Natural killer cell (primary cell): ENCODE results near the gene DIPK1B. TPM values are rescaled to one million over a fixed set of nuclear protein-coding genes. Genes with fewer than 3 reads are reported as not detected.

ENCODE experiments used
- ATAC-seq, 3 donors: fragments of 150-1000 bp in 2 of 3; fragments of 200-7000 bp in 1 of 3; cut with Tn5 transposase; 1 replicate in 1 of 3; 2 replicates in 2 of 3; pipeline ENCODE4 v1.10.0; 2021; ENCODE audit warnings: mild to moderate bottlenecking in 2 of 3, moderate library complexity in 2 of 3
- DNase-seq, 2 donors: peaks; one replicate each; pipeline versions ENCODE4 v3.0.0 to v3.0.0-alpha.2; 2013 to 2021; ENCODE audit warnings: mixed read lengths in 1 of 2
- H3K27ac ChIP-seq: one replicate; pipeline ENCODE4 v1.5.1; 2013; ENCODE audit warnings: mild to moderate bottlenecking, low read length
- H3K27me3 ChIP-seq: one replicate; pipeline ENCODE4 v1.6.1; 2013; ENCODE audit warnings: low read length; ENCODE audit not compliant: control insufficient read depth, insufficient read depth
- H3K36me3 ChIP-seq: one replicate; pipeline ENCODE4 v1.6.1; 2013; ENCODE audit warnings: low read length; ENCODE audit not compliant: control insufficient read depth, insufficient read depth
- H3K4me1 ChIP-seq: one replicate; pipeline ENCODE4 v1.6.1; 2013; ENCODE audit warnings: low read length; ENCODE audit not compliant: control insufficient read depth, insufficient read depth
- H3K4me3 ChIP-seq: one replicate; pipeline ENCODE4 v1.5.1; 2013; ENCODE audit warnings: low read length
- H3K9me3 ChIP-seq: one replicate; pipeline ENCODE4 v1.6.1; 2013; ENCODE audit warnings: low read length; ENCODE audit not compliant: control insufficient read depth, insufficient read depth
- H3K27ac Mint-ChIP-seq, 2 donors: one replicate each; pipeline ENCODE4 v1.8.0; 2022; ENCODE audit warnings: mild to moderate bottlenecking in 2 of 2, mixed read lengths in 2 of 2, moderate library complexity in 1 of 2
- H3K27me3 Mint-ChIP-seq, 2 donors: one replicate each; pipeline ENCODE4 v1.8.0; 2022; ENCODE audit warnings: low read depth in 2 of 2, mixed read lengths in 2 of 2
- H3K36me3 Mint-ChIP-seq: one replicate; pipeline ENCODE4 v1.8.0; 2022; ENCODE audit warnings: mixed read lengths
- H3K4me1 Mint-ChIP-seq, 2 donors: one replicate each; pipeline ENCODE4 v1.8.0; 2022; ENCODE audit warnings: mixed read lengths in 2 of 2
- H3K4me3 Mint-ChIP-seq: one replicate; pipeline ENCODE4 v1.8.0; 2022; ENCODE audit warnings: mild to moderate bottlenecking, moderate library complexity, mixed read lengths
- H3K9me3 Mint-ChIP-seq, 2 donors: one replicate each; pipeline ENCODE4 v1.8.0; 2022; ENCODE audit warnings: mixed read lengths in 2 of 2
- CTCF ChIP-seq: fragments of 200-600 bp; IDR thresholded peaks from one replicate; pipeline ENCODE4 v1.8.0; 2022; ENCODE audit warnings: antibody characterized with exemption
- WGBS: methylation state at CpG from one replicate; pipeline ENCODE4 v1.1.7; 2013; ENCODE audit warnings: missing lambda C conversion rate; ENCODE audit not compliant: insufficient coverage; 5-methylcytosine and 5-hydroxymethylcytosine counted together
- intact Hi-C: fragments of 100-400 bp; cut with micrococcal nuclease; formaldehyde crosslinking; loops from one replicate; pipeline ENCODE4 v1.14.2; 2022
- total RNA-seq, 4 donors: library from RNA; stranded (reverse); fragments of 120-200 nt in 1 of 4; gene quantifications; one replicate each; pipeline versions ENCODE4 v1.2.3 to v1.2.4, GENCODE V29; 2013 to 2022

The DIPK1B gene
- total RNA-seq, 3 donors from 2014 or later (not counting 1 experiment from before 2014, with no cell fraction given) = 0.31 to 0.39 TPM; not detected in 1

DNA sequence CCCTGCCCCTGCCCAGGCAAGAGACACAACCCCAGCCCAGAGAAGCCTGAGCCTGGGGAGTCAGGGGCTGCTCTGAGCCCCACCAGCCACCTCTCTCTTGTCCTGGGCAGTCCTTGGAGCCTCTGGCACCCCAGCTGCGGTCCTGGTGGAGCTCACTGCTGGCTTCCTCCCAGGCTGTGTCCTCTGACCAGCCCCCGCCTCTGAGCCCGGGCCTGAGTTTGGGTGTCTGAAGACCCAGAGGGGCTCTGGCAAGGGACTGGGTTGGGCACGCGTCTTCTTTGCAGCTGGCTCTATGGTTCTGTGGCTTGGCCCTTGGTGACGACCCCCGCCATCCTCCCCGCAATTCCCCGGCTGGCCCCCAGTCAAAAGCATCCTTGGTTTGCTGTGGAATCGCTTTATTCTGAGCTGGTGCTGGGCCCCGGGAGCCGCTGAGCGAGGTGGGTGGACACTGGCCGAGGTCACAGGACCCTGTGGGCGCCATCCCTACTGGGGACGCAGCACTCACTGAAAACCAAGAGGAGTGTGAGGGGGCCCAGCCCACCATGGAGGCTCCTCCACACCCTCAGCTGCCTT, 31.4 kb downstream of the DIPK1B start:
- peaks cover 0 to 10% of the 10 kb centered on the region in 2 donors for H3K27me3 Mint-ChIP-seq
- Histone ChIP-seq H3K27ac (no peak overlapping the region), H3K4me3 (no peak overlapping the region), H3K9me3 (no peaks in the 10 kb centered on the region), H3K27me3 (peaks cover 11% of the 10 kb centered on the region), H3K36me3 (no peaks in the 10 kb centered on the region), H3K4me1 (peaks cover 27% of the 10 kb centered on the region)
- no peaks in the 10 kb centered on the region for H3K9me3 Mint-ChIP-seq
- DNase-seq = no peak
- no peak overlapping the region for H3K27ac Mint-ChIP-seq
- no peaks in the 10 kb centered on the region for H3K4me1 Mint-ChIP-seq
- ATAC-seq = no peak
- H3K4me3 Mint-ChIP-seq = no peak overlapping the region
- TF ChIP-seq CTCF = no peak
- intact Hi-C loops = no loop called here
- H3K36me3 Mint-ChIP-seq = no peaks in the 10 kb centered on the region
- 87% methylated on average over 16 of the region's 16 CpGs for WGBS

DNA sequence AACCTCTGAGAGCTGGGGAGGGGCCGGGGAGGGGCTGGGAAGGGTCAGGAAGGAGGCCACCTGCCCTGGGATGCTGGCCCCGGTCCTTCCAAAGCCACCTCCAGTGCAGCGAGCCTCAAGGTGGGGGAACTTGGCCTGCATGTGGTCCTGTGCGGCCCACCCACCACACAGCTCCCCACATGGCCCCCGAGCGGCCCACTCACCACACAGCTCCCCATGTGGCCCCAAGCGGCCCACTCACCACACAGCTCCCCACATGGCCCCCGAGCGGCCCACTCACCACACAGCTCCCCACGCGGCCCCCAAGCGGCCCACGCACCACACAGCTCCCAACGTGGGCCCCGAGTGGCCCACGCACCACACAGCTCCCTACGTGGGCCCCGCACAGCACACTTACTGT, 32.4 kb downstream of the DIPK1B start:
- WGBS = 66% methylated on average over 18 of the region's 18 CpGs
- Histone ChIP-seq H3K27me3 (peaks cover 11% of the 10 kb centered on the region), H3K36me3 (no peaks in the 10 kb centered on the region), H3K9me3 (no peaks in the 10 kb centered on the region), H3K4me1 (peaks cover 37% of the 10 kb centered on the region), H3K27ac (no peak overlapping the region), H3K4me3 (no peak overlapping the region)
- H3K4me1 Mint-ChIP-seq = no peaks in the 10 kb centered on the region
- ATAC-seq (no peak), DNase-seq (no peak)
- no peak overlapping the region for H3K27ac Mint-ChIP-seq
- no peak for TF ChIP-seq CTCF
- H3K9me3 Mint-ChIP-seq = no peaks in the 10 kb centered on the region
- intact Hi-C loops = no loop called here
- H3K4me3 Mint-ChIP-seq = no peak overlapping the region
- no peaks in the 10 kb centered on the region for H3K36me3 Mint-ChIP-seq
- H3K27me3 Mint-ChIP-seq = peaks cover 0 to 10% of the 10 kb centered on the region in 2 donors

DNA sequence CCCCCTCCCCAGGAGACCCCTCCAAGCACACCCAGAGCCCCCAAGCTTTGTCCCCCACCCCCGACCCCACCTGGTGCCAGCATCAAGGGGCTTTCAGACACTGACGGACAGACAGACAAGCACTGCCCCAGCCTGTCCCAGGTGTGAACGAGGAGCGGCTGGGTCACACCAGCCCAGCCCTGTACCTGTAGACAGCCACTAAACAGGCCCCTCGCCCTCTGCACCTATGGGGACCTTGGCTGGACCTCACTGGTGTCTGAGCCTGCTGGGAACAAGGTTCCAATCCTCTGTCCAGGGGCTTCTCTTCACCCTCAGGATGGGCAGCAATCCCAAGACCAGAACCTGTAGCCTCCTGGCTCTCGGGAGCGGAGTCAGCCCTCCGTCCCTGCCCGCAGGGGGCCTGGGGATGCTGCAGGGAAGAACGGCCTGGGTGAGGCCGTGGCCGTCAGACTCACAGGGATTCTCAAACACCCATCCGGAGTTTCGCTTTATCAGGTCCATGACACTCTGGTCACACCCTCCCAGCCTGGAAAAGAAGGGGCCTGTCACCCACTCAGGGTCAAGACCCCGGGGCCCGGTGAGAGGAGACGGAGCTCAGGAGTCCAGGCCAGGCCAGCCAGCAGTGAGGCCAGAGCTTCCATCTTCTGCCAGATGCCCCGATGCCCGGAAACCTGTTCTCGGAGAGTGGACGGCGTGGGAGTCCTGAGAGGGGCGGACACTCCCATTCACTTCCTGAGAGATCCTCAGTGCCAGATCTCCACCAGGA, 33.2 kb downstream of the DIPK1B start:
- no peaks in the 10 kb centered on the region for H3K9me3 ChIP-seq
- WGBS = 95% methylated on average over 23 of the region's 23 CpGs
- ATAC-seq (no peak), DNase-seq (no peak)
- H3K4me3 Mint-ChIP-seq = no peak overlapping the region
- H3K27me3 ChIP-seq = peaks cover 11% of the 10 kb centered on the region
- H3K36me3 Mint-ChIP-seq = no peaks in the 10 kb centered on the region
- H3K4me1 ChIP-seq = peaks cover 38% of the 10 kb centered on the region
- H3K4me1 Mint-ChIP-seq = no peaks in the 10 kb centered on the region
- H3K27ac ChIP-seq = no peak overlapping the region
- H3K36me3 ChIP-seq = no peaks in the 10 kb centered on the region
- TF ChIP-seq CTCF = no peak
- H3K27ac Mint-ChIP-seq = no peak overlapping the region
- no peaks in the 10 kb centered on the region for H3K9me3 Mint-ChIP-seq
- no peak overlapping the region for H3K4me3 ChIP-seq
- H3K27me3 Mint-ChIP-seq = peaks cover 0 to 14% of the 10 kb centered on the region in 2 donors
- intact Hi-C loops = no loop called here
